ENCODE results near the gene WASF2. TPM values are rescaled to one million over a fixed set of nuclear protein-coding genes. Genes with fewer than 3 reads are reported as not detected.
"Not testable (repeated sequence)": the region's sequence is repeated elsewhere in the genome, so short reads cannot be mapped to it uniquely, and the experiment has no call there.

The WASF2 gene
- total RNA-seq, 1 experiment from 2014 or later = 20.7 TPM

GRCh38 chr1:27504588-27505419, 14.8 kb upstream of the WASF2 start:
- Histone ChIP-seq H3K9me3 (ENCODE audit: low read length) (no peaks in the 10 kb centered on the region), H3K4me3 (ENCODE audit: low read length) (no peak overlapping the region), H3K27me3 (ENCODE audit: low read length) (no peaks in the 10 kb centered on the region), H3K79me2 (ENCODE audit: low read length) (no peaks in the 10 kb centered on the region), H3K4me2 (ENCODE audit: low read length) (no peak overlapping the region), H4K20me1 (ENCODE audit: low read length) (no peaks in the 10 kb centered on the region), H3K9me2 (replicated peaks; ENCODE audit: low read length) (no peaks in the 10 kb centered on the region), H3K27ac (ENCODE audit: low read length) (no peak overlapping the region), H3K4me1 (ENCODE audit: insufficient read depth, low read length) (no peaks in the 10 kb centered on the region), H3F3A (ENCODE audit: low read length, unreplicated experiment) (no peaks in the 10 kb centered on the region), H3K36me3 (ENCODE audit: low read depth, low read length) (no peaks in the 10 kb centered on the region), H3K9ac (ENCODE audit: low read length) (no peak overlapping the region), H2AFZ (ENCODE audit: low read length) (no peak overlapping the region)
- intact Hi-C loops (cut with micrococcal nuclease) = no loop called here
- no peak for TF ChIP-seq EZH2 (IDR thresholded peaks at IDR 0.05; ENCODE audit: low read length, unreplicated experiment)
- TF ChIP-seq EZH2phosphoT487 (IDR thresholded peaks at IDR 0.05; ENCODE audit: borderline replicate concordance, low read length) = no peak
- POLR2A ChIA-PET (ENCODE audit: unreplicated experiment) = no interaction called here
- CTCF ChIA-PET = no interaction called here
- no TSS peak for BruUV-seq (replicated peaks)
- no peak for DNase-seq
- no peak for ATAC-seq

- BruUV-seq (replicated peaks) = no TSS peak
- Histone ChIP-seq H3K27me3 (ENCODE audit: low read length) (no peaks in the 10 kb centered on the region), H3K9me3 (ENCODE audit: low read length) (no peaks in the 10 kb centered on the region), H3K9ac (ENCODE audit: low read length) (no peak overlapping the region), H3K79me2 (ENCODE audit: low read length) (no peaks in the 10 kb centered on the region), H4K20me1 (ENCODE audit: low read length) (no peaks in the 10 kb centered on the region), H3K4me3 (ENCODE audit: low read length) (no peak overlapping the region), H3K9me2 (replicated peaks; ENCODE audit: low read length) (no peaks in the 10 kb centered on the region), H3F3A (ENCODE audit: low read length, unreplicated experiment) (no peaks in the 10 kb centered on the region), H3K27ac (ENCODE audit: low read length) (no peak overlapping the region), H3K4me2 (ENCODE audit: low read length) (no peak overlapping the region), H3K4me1 (ENCODE audit: insufficient read depth, low read length) (no peaks in the 10 kb centered on the region), H3K36me3 (ENCODE audit: low read depth, low read length) (no peaks in the 10 kb centered on the region), H2AFZ (ENCODE audit: low read length) (no peak overlapping the region)
- no peak for ATAC-seq
- intact Hi-C loops (cut with micrococcal nuclease) = no loop called here
- CTCF ChIA-PET = no interaction called here
- DNase-seq = no peak
- POLR2A ChIA-PET (ENCODE audit: unreplicated experiment) = interaction anchor here (0.7 kb wide), 1 partner anchor 91 kb away, joined by 13 read pairs; no protein-coding TSS in a partner anchor
- TF ChIP-seq CTCF (conservative IDR thresholded peaks at IDR 0.05; ENCODE audit: low read depth, low read length) (no peak), EZH2phosphoT487 (IDR thresholded peaks at IDR 0.05; ENCODE audit: borderline replicate concordance, low read length) (no peak), EZH2 (IDR thresholded peaks at IDR 0.05; ENCODE audit: low read length, unreplicated experiment) (no peak)
These were observed 14.0 kb upstream of the WASF2 start for GRCh38 chr1:27503844-27504587.

GRCh38 chr1:27503033-27503432, 13.1 kb upstream of the WASF2 start:
- H3K27ac ChIP-seq (ENCODE audit: low read length) = no peak overlapping the region
- H3K79me2 ChIP-seq (ENCODE audit: low read length) = no peaks in the 10 kb centered on the region
- H3K9me2 ChIP-seq (replicated peaks; ENCODE audit: low read length) = no peaks in the 10 kb centered on the region
- no peak overlapping the region for H3K9ac ChIP-seq (ENCODE audit: low read length)
- intact Hi-C loops (cut with micrococcal nuclease) = no loop called here
- no TSS peak for BruUV-seq (replicated peaks)
- TF ChIP-seq CTCF (conservative IDR thresholded peaks at IDR 0.05; ENCODE audit: low read depth, low read length) (no peak), EZH2 (IDR thresholded peaks at IDR 0.05; ENCODE audit: low read length, unreplicated experiment) (no peak), EZH2phosphoT487 (IDR thresholded peaks at IDR 0.05; ENCODE audit: borderline replicate concordance, low read length) (no peak)
- H2AFZ ChIP-seq (ENCODE audit: low read length) = no peak overlapping the region
- no peaks in the 10 kb centered on the region for H3K27me3 ChIP-seq (ENCODE audit: low read length)
- H3K4me1 ChIP-seq (ENCODE audit: insufficient read depth, low read length) = no peaks in the 10 kb centered on the region
- POLR2A ChIA-PET (ENCODE audit: unreplicated experiment) = interaction anchor here (0.6 to 0.7 kb wide), 2 partner anchors 90 to 104 kb away, joined by 13 to 19 read pairs; no protein-coding TSS in a partner anchor
- no peak for DNase-seq
- no peaks in the 10 kb centered on the region for H3K36me3 ChIP-seq (ENCODE audit: low read depth, low read length)
- CTCF ChIA-PET = no interaction called here
- H3F3A ChIP-seq (ENCODE audit: low read length, unreplicated experiment) = no peaks in the 10 kb centered on the region
- H3K4me3 ChIP-seq (ENCODE audit: low read length) = no peak overlapping the region
- H4K20me1 ChIP-seq (ENCODE audit: low read length) = no peaks in the 10 kb centered on the region
- H3K4me2 ChIP-seq (ENCODE audit: low read length) = no peak overlapping the region
- no peak for ATAC-seq
- no peaks in the 10 kb centered on the region for H3K9me3 ChIP-seq (ENCODE audit: low read length)

GRCh38 chr1:27501159-27501558, 11.2 kb upstream of the WASF2 start:
- H4K20me1 ChIP-seq (ENCODE audit: low read length); H3K36me3 ChIP-seq (ENCODE audit: low read depth, low read length); H3K27me3 ChIP-seq (ENCODE audit: low read length); intact Hi-C loops (cut with micrococcal nuclease); BruUV-seq (replicated peaks); H3K4me2 ChIP-seq (ENCODE audit: low read length); POLR2A ChIA-PET (ENCODE audit: unreplicated experiment); H3K4me3 ChIP-seq (ENCODE audit: low read length); H3K4me1 ChIP-seq (ENCODE audit: insufficient read depth, low read length); H3K9me2 ChIP-seq (replicated peaks; ENCODE audit: low read length); DNase-seq; ATAC-seq; H3K9ac ChIP-seq (ENCODE audit: low read length); H3K27ac ChIP-seq (ENCODE audit: low read length); CTCF ChIA-PET; H2AFZ ChIP-seq (ENCODE audit: low read length); H3K9me3 ChIP-seq (ENCODE audit: low read length); H3K79me2 ChIP-seq (ENCODE audit: low read length); H3F3A ChIP-seq (ENCODE audit: low read length, unreplicated experiment): not testable (repeated sequence)

Measured in PC-3 (cell line).